Pulmonary artery endothelial cell (primary cell): Measurements from ENCODE around the gene MALT1. TPM values are rescaled to one million over a fixed set of nuclear protein-coding genes. Genes with fewer than 3 reads are reported as not detected.

ENCODE experiments used
- DNase-seq: peaks from one replicate; pipeline ENCODE4 v3.0.0-alpha.2; 2011; ENCODE audit warnings: low read depth, low spot score
- total RNA-seq: library from RNA; depleted of rRNA; stranded (reverse); fragments of >200 nt; gene quantifications from 2 replicates; pipeline ENCODE4 v1.2.3, GENCODE V29; 2014

MALT1 gene
- total RNA-seq, 1 donor from 2014 or later = 9.2 TPM

- DNase-seq = no peak
Measured at GRCh38 chr18:58653814-58654509, 17.3 kb upstream of the MALT1 start.

DNA sequence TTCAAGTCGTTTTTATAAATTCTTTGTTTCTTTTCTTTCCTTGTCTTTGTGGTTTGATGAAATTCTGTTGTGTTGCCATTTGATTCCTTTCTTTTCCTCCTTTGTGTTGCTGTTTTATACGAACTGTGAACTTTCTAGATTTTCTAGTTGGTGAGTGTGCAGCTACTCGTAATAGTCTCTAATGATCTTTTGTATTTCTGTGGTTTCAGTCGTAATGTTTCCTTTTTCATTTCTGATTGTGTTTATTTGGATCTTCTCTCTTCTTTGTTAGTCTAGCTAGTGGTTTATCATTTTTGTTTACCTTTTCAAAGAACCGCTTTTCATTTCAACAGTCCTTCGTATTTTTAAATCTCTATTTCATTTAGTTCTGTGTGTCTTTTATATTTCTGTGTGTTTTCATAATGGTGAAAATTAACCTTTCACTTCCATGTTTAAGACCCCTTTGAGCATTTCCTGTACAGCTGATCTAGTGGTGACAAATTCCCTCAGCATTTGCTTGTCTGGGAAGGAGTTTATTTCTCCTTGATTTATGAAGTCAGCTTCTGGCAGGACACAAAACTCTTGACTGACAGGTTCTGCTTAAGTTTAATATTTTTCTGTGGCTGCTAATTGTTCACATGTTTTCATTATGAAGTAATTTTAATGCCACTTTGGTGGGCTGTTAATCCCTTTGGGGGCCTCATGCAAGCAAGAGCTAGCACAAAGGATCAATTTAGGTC, 16.2 kb upstream of the MALT1 start:
- no peak for DNase-seq

- no peak for DNase-seq
Measured at GRCh38 chr18:58657081-58657480, 14.2 kb upstream of the MALT1 start.

DNA sequence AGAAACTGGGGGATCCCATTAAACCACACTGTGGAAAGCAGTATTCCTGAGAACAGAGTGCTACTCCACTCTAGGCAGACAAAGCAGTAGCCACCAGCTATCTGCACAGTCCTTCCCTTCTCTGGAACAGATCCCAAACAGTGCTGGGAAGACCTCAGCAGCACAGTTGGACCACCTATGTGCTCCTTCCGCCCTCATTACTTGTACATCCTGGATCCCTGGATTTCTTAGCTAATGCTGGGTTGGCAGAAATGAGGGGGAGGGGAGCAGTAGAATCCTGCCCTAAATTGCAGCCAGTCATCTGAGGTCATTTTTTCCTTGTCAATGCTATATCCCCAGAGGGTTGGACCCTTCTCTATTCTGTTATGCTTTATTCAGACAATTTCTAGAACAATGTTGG, 13.8 kb upstream of the MALT1 start:
- no peak for DNase-seq

DNA sequence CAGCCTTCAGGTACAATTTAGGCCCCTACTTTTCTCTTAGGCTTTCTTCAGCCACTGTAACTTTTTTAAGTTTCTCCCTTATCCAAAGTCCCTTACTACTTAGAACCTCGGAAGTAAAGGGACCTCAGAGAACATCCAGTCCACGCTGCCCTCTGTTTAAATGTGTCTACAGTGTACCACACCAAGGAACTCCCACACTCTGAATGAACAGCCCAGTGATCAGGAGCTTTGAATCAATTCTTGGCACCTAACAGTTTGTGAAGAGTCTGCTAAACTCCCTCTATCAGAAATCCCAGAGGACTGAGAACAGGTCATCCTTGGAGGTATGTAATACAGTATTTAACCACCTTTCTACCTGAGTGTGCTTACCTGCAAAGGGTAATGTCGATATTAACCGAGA, 11.6 kb upstream of the MALT1 start:
- DNase-seq = no peak

- DNase-seq = no peak
Measured at GRCh38 chr18:58660915-58661314, 10.3 kb upstream of the MALT1 start.

- DNase-seq = no peak
Measured at GRCh38 chr18:58661423-58661822, 9.8 kb upstream of the MALT1 start.

- DNase-seq = no peak
Measured at GRCh38 chr18:58662118-58662517, 9.1 kb upstream of the MALT1 start.

GRCh38 chr18:58666176-58666575, 5.1 kb upstream of the MALT1 start:
- no peak for DNase-seq

GRCh38 chr18:58668211-58668610, 3.1 kb upstream of the MALT1 start:
- no peak for DNase-seq

DNA sequence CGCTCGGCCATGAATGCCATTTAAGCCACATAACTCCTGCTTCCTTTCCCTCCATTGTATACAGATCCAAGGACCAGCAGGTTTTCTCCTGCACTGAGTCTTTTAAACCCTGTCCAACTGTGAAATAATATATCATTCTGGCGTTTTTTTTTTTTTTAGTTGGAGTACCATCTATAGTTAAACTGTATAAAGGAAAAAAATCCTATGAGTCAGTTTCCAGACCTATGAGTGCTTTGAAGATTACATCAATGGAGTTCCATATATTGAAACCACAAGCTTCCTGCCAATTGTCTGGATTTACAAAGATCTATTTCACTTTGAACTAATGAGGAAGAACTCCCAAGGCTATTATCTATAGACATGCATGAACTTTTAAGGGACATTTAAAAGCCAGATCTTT, 2.4 kb upstream of the MALT1 start:
- no peak for DNase-seq

GRCh38 chr18:58669731-58670378, 1.4 kb upstream of the MALT1 start:
- DNase-seq = no peak

DNA sequence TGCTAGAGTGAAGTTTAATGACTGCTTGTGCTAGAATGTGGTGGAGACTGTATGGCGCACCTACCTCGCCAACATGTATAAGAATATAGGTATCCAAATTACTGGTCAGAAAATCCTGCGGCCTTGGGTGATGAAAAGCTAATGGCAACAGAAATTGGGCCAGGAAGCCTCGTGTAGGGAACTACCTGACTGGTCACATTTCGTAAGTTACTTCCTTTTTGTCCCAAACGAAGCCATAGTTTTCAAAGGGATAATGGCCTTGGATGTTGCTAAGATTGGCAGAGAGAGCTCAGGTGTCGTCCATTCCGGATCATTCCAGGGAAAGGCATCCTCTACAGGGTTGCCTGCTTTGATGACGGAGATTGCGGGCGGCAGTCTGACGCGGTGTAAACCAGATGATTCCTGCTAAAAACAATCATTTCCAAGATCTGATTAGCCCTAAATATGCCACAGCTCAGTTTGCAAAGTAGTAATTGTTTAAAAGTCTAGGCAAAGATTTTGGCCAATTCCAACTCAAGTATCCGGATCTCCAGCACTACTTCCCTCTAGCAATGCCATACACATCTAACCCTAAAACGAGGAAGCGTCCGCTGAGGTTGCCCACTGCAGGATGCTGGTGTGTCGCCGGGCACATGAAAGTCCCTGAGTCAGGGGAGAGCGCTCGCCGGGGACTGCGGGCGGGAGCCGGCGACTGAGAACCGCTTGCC, 708 bp upstream of the MALT1 start:
- no peak for DNase-seq

GRCh38 chr18:58671632-58672564, 633 bp downstream of the MALT1 start:
- no peak for DNase-seq

DNA sequence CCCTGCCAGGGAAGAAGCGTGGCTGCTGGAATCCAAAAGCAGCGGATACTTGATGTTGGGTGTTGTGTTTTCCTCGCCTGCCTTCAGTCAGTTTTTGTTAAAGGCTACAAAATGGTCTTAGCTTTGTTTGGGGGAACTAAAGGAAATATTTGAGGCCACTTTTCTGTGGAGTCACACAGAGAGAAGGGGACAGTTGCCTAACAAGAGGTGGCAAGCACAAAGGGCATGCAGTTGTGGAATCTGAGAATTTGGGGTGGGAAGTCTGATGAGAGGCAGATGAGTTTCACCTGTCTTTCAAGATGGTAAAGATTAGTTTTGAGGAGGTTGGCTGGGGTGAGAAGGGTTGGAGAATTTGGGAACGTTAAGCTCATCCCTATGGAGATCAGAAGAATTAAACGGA, 2.9 kb downstream of the MALT1 start:
- DNase-seq = no peak

- no peak for DNase-seq
Measured at GRCh38 chr18:58674863-58675472, 3.7 kb downstream of the MALT1 start.

- DNase-seq = no peak
Measured at GRCh38 chr18:58676270-58676669, 5.0 kb downstream of the MALT1 start.

DNA sequence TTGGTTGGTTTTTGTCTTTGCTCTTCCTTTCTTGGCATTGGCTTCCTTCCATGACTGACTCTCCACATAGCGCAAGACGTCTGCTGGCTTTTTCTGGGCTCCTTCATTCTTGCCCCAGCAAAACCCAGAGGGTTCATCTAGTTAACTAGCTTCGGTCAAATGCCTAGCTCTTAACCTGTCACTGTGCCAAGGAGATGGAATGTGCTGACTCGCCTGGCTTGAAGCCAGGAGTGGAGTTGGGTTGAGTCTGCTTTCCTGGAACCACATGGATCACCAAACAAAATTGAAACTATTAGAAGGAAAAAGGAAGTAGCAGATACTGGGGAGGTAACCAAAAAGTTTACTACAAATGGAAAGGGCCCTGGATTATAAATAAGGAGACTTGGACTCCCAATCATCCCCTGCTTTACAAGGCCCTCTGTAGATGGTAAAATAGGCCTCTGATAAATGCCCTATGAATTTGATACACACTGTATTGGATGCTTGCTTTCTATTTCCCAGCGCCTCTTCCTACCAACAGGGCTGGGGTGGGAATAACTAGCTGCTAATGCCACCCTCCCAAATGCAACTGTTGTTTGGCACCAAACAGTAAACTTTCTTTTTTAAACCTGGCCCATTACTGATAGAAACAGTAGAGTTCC, 11.3 kb downstream of the MALT1 start:
- DNase-seq = peak; percentile 29

GRCh38 chr18:58687871-58688308, 16.6 kb downstream of the MALT1 start:
- no peak for DNase-seq

- DNase-seq = no peak
Measured at GRCh38 chr18:58690259-58690658, 19.0 kb downstream of the MALT1 start.
